Measurements from ENCODE around the gene DAZAP2. TPM values are rescaled to one million over a fixed set of nuclear protein-coding genes. Genes with fewer than 3 reads are reported as not detected.
A peak's percentile ranks its signal among the peaks of the same experiment; 100 is the strongest.

Gene DAZAP2
- total and polyA plus RNA-seq, 2 of the 13 experiments (the other 11 are each of a cell fraction or from before 2014, with no cell fraction given): 64.5 to 222 TPM

DNA sequence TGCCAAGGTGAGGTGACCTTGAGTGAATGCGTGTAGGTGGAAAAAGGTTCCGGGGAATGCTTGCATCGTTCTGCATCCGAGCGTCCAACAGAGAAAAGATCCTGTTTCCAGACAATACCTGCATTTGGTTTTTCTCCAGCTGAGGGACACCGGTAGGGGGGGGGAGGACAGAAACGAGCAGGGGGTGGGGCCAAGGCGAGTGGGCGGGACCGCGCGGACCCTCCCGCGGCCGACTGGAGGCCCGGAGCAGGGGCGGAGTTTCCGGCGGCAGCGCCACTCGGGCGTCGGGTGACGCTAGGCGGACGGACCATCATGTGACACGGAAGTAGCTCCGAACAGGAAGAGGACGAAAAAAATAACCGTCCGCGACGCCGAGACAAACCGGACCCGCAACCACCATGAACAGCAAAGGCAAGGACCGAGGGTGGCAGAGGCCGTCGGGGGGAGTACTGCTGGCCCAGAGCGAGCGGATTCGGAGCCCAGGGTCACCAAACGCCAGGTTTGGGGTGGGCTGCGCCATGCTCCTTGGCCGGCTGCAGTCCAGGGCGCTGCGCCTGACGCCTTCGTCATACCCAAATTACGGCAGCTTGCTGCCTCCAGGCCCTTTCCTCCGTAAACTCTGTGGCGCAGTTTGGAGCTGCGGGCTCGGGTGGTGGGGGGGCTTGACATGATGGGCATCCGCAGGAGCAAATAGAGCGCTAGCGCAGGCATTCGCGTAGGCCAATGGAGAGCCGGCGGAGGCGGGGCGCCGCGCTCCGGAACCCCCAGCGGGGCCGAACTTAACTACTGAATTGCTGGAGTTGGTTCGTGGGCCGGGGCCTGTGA lies at the start of gene DAZAP2 (continued):
- TF ChIP-seq NR2C2 (CRISPR knock-in tag; IDR thresholded peaks at IDR 0.05; ENCODE audit: borderline replicate concordance) (peak; percentile 61; the same call in 1 of the 2 replicates), NKX3-1 (CRISPR knock-in tag; IDR thresholded peaks at IDR 0.05) (peak; percentile 91), SOX5 (CRISPR knock-in tag; IDR thresholded peaks at IDR 0.05; ENCODE audit: borderline replicate concordance) (peak; percentile 27; the same call in 1 of the 2 replicates), SNAPC2 (CRISPR knock-in tag; IDR thresholded peaks at IDR 0.05) (no peak), ZNF678 (CRISPR knock-in tag; IDR thresholded peaks at IDR 0.05) (no peak), KDM5A (IDR thresholded peaks at IDR 0.05; ENCODE audit: borderline replicate concordance, low read length) (peak; percentile 90), MTF2 (CRISPR knock-in tag; IDR thresholded peaks at IDR 0.05; ENCODE audit: borderline replicate concordance) (no peak), ZNF781 (CRISPR knock-in tag; IDR thresholded peaks at IDR 0.05; ENCODE audit: borderline replicate concordance, not compliant biosample characterization) (peak; percentile 37), MTF1 (CRISPR knock-in tag; IDR thresholded peaks at IDR 0.05) (no peak; the same call in 1 of the 2 replicates), ZNF350 (CRISPR knock-in tag; IDR thresholded peaks at IDR 0.05; ENCODE audit: borderline replicate concordance, low read depth) (peak; percentile 79; the same call in 1 of the 2 replicates), MLLT10 (CRISPR knock-in tag; IDR thresholded peaks at IDR 0.05) (no peak), GPN1 (CRISPR knock-in tag; IDR thresholded peaks at IDR 0.05; ENCODE audit: borderline replicate concordance) (0 out of 2 replicates have a peak, but pooled peaks have one; percentile 31), SIX4 (CRISPR knock-in tag; IDR thresholded peaks at IDR 0.05) (no peak), ZNF761 (CRISPR knock-in tag; conservative IDR thresholded peaks at IDR 0.05) (no peak), TAF15 (IDR thresholded peaks at IDR 0.05; ENCODE audit: low read depth, low read length, poor library complexity, severe bottlenecking) (no peak), ZNF382 (CRISPR knock-in tag; IDR thresholded peaks at IDR 0.05; ENCODE audit: borderline replicate concordance) (no peak), ZNF816 (CRISPR knock-in tag; IDR thresholded peaks at IDR 0.05; ENCODE audit: borderline replicate concordance) (no peak), FOSL1 (CRISPR knock-in tag; IDR thresholded peaks at IDR 0.05; ENCODE audit: borderline replicate concordance) (no peak), ZNF256 (CRISPR knock-in tag; conservative IDR thresholded peaks at IDR 0.05) (peak; percentile 66; the same call in 1 of the 2 replicates)
- TF ChIP-seq, protein P1, sequence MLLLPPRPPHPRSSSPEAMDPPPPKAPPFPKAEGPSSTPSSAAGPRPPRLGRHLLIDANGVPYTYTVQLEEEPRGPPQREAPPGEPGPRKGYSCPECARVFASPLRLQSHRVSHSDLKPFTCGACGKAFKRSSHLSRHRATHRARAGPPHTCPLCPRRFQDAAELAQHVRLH (CRISPR knock-in tag; IDR thresholded peaks at IDR 0.05; ENCODE audit: borderline replicate concordance, low read depth): peak; percentile 39; the same call in 1 of the 2 replicates
- TF ChIP-seq, protein P2, sequence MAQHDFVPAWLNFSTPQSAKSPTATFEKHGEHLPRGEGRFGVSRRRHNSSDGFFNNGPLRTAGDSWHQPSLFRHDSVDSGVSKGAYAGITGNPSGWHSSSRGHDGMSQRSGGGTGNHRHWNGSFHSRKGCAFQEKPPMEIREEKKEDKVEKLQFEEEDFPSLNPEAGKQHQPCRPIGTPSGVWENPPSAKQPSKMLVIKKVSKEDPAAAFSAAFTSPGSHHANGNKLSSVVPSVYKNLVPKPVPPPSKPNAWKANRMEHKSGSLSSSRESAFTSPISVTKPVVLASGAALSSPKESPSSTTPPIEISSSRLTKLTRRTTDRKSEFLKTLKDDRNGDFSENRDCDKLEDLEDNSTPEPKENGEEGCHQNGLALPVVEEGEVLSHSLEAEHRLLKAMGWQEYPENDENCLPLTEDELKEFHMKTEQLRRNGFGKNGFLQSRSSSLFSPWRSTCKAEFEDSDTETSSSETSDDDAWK (CRISPR knock-in tag; IDR thresholded peaks at IDR 0.05): no peak
- TF ChIP-seq, protein P3, sequence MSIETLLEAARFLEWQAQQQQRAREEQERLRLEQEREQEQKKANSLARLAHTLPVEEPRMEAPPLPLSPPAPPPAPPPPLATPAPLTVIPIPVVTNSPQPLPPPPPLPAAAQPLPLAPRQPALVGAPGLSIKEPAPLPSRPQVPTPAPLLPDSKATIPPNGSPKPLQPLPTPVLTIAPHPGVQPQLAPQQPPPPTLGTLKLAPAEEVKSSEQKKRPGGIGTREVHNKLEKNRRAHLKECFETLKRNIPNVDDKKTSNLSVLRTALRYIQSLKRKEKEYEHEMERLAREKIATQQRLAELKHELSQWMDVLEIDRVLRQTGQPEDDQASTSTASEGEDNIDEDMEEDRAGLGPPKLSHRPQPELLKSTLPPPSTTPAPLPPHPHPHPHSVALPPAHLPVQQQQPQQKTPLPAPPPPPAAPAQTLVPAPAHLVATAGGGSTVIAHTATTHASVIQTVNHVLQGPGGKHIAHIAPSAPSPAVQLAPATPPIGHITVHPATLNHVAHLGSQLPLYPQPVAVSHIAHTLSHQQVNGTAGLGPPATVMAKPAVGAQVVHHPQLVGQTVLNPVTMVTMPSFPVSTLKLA (IDR thresholded peaks at IDR 0.05): no peak

Data from HepG2 (cell line).